H9 (cell line): ENCODE measurements around the gene MINDY4. TPM values are rescaled to one million over a fixed set of nuclear protein-coding genes. Genes with fewer than 3 reads are reported as not detected.

Source experiments
- DNase-seq: peaks from one replicate; pipeline ENCODE4 v3.0.0-alpha.2; 2017
- H2AFZ ChIP-seq: one replicate; pipeline ENCODE4 v1.6.1; 2013; ENCODE audit warnings: mild to moderate bottlenecking, low read length, control low read depth, moderate library complexity
- H2AK5ac ChIP-seq: 2 replicates; pipeline ENCODE4 v1.6.1; 2013; ENCODE audit warnings: low read length, control low read depth, mixed read lengths; ENCODE audit not compliant: insufficient read length
- H2BK120ac ChIP-seq: one replicate; pipeline ENCODE4 v1.6.1; 2013; ENCODE audit warnings: low read depth, mild to moderate bottlenecking, low read length, control low read depth, inconsistent platforms; ENCODE audit not compliant: poor library complexity, severe bottlenecking
- H2BK12ac ChIP-seq: 2 replicates; pipeline ENCODE4 v1.6.1; 2013; ENCODE audit warnings: low read length, control low read depth, mixed read lengths, low read depth; ENCODE audit not compliant: insufficient read length
- H2BK15ac ChIP-seq: 2 replicates; pipeline ENCODE4 v1.6.1; 2013; ENCODE audit warnings: low read depth, low read length, control low read depth
- H2BK20ac ChIP-seq: one replicate; pipeline ENCODE4 v1.6.1; 2013; ENCODE audit warnings: low read depth, mild to moderate bottlenecking, low read length, control low read depth, inconsistent platforms; ENCODE audit not compliant: poor library complexity, severe bottlenecking
- H2BK5ac ChIP-seq: 2 replicates; pipeline ENCODE4 v1.6.1; 2013; ENCODE audit warnings: low read length, control low read depth, mixed read lengths; ENCODE audit not compliant: insufficient read length
- H3K14ac ChIP-seq: 2 replicates; pipeline ENCODE4 v1.6.1; 2013; ENCODE audit warnings: low read length, control low read depth; ENCODE audit not compliant: insufficient read depth
- H3K18ac ChIP-seq: 2 replicates; pipeline ENCODE4 v1.6.1; 2013; ENCODE audit warnings: low read depth, mild to moderate bottlenecking, mixed read lengths, low read length, control low read depth; ENCODE audit not compliant: insufficient read length
- H3K23ac ChIP-seq: 2 replicates; pipeline ENCODE4 v1.6.1; 2013; ENCODE audit warnings: low read length, control low read depth, mixed read lengths, low read depth; ENCODE audit not compliant: insufficient read length
- H3K23me2 ChIP-seq: 2 replicates; pipeline ENCODE4 v1.6.1; 2013; ENCODE audit warnings: low read depth, mild to moderate bottlenecking, mixed read lengths, low read length, control low read depth; ENCODE audit not compliant: insufficient read length, poor library complexity, severe bottlenecking
- H3K27ac ChIP-seq: 2 replicates; pipeline ENCODE4 v1.5.1; 2013; ENCODE audit warnings: low read length, control low read depth, mixed read lengths, low read depth; ENCODE audit not compliant: insufficient read length
- H3K27me3 ChIP-seq: 2 replicates; pipeline ENCODE4 v1.6.1; 2013; ENCODE audit warnings: low read length, control low read depth, inconsistent platforms; ENCODE audit not compliant: insufficient read depth
- H3K4ac ChIP-seq: 2 replicates; pipeline ENCODE4 v1.6.1; 2013; ENCODE audit warnings: low read depth, mild to moderate bottlenecking, control low read depth, inconsistent platforms, low read length, moderate library complexity
- H3K4me1 ChIP-seq: 2 replicates; pipeline ENCODE4 v1.6.1; 2013; ENCODE audit warnings: low read length, control low read depth, inconsistent platforms; ENCODE audit not compliant: insufficient read depth
- H3K4me2 ChIP-seq: 2 replicates; pipeline ENCODE4 v1.6.1; 2013; ENCODE audit warnings: low read length, control low read depth, mixed read lengths; ENCODE audit not compliant: insufficient read length, insufficient read depth
- H3K56ac ChIP-seq: 2 replicates; pipeline ENCODE4 v1.6.1; 2013; ENCODE audit warnings: low read depth, mild to moderate bottlenecking, mixed read lengths, low read length, control low read depth; ENCODE audit not compliant: insufficient read length
- H3K79me1 ChIP-seq: 2 replicates; pipeline ENCODE4 v1.6.1; 2013; ENCODE audit warnings: low read depth, mild to moderate bottlenecking, moderate library complexity, low read length, control low read depth, inconsistent platforms; ENCODE audit not compliant: insufficient read depth, poor library complexity, severe bottlenecking
- H3K79me2 ChIP-seq: 2 replicates; pipeline ENCODE4 v1.6.1; 2013; ENCODE audit warnings: low read length, control low read depth, inconsistent platforms; ENCODE audit not compliant: insufficient read depth
- H3K9ac ChIP-seq: 2 replicates; pipeline ENCODE4 v1.6.1; 2013; ENCODE audit warnings: low read length, control low read depth, mixed read lengths; ENCODE audit not compliant: insufficient read length; ENCODE audit errors: extremely low read depth
- H3K9me3 ChIP-seq: one replicate; pipeline ENCODE4 v1.6.1; 2013; ENCODE audit warnings: low read depth, low read length, inconsistent platforms; ENCODE audit not compliant: control insufficient read depth
- H3T11ph ChIP-seq: one replicate; pipeline ENCODE4 v1.6.1; 2013; ENCODE audit warnings: mild to moderate bottlenecking, low read length, control low read depth, inconsistent platforms
- H4K20me1 ChIP-seq: one replicate; pipeline ENCODE4 v1.6.1; 2013; ENCODE audit not compliant: control insufficient read depth, insufficient read length, insufficient read depth
- H4K5ac ChIP-seq: 2 replicates; pipeline ENCODE4 v1.6.1; 2013; ENCODE audit warnings: low read depth, mild to moderate bottlenecking, mixed read lengths, low read length, control low read depth; ENCODE audit not compliant: insufficient read length
- H4K8ac ChIP-seq: replicated peaks from 2 replicates; pipeline ENCODE4 v1.6.1; 2013; ENCODE audit warnings: low read length, control low read depth, mixed read lengths, low read depth; ENCODE audit not compliant: insufficient read length
- H4K91ac ChIP-seq: 2 replicates; pipeline ENCODE4 v1.6.1; 2013; ENCODE audit warnings: low read depth, mild to moderate bottlenecking, moderate library complexity, mixed read lengths, low read length, control low read depth; ENCODE audit not compliant: insufficient read length
- H3K27ac Mint-ChIP-seq, 3 experiments: 2 replicates in 2 of 3; 3 replicates in 1 of 3; pipeline ENCODE4 v1.8.0; 2020 to 2021; ENCODE audit warnings: mixed read lengths in 3 of 3, mild to moderate bottlenecking in 1 of 3, moderate library complexity in 1 of 3
- H3K27me3 Mint-ChIP-seq: 2 replicates; pipeline ENCODE4 v1.8.0; 2021; ENCODE audit warnings: low read depth, mild to moderate bottlenecking, moderate library complexity, mixed read lengths
- H3K36me3 Mint-ChIP-seq, 3 experiments: 2 replicates in 2 of 3; 3 replicates in 1 of 3; pipeline ENCODE4 v1.8.0; 2020 to 2021; ENCODE audit warnings: low read depth in 3 of 3, mixed read lengths in 3 of 3; ENCODE audit not compliant: insufficient read depth in 1 of 3
- H3K4me1 Mint-ChIP-seq, 2 experiments: 2 replicates each; pipeline ENCODE4 v1.8.0; 2020; ENCODE audit warnings: mixed read lengths in 2 of 2
- H3K4me3 Mint-ChIP-seq, 2 experiments: 2 replicates in 1 of 2; 3 replicates in 1 of 2; pipeline ENCODE4 v1.8.0; 2020 to 2021; ENCODE audit warnings: mild to moderate bottlenecking in 2 of 2, mixed read lengths in 2 of 2, moderate library complexity in 1 of 2
- H3K9me3 Mint-ChIP-seq, 2 experiments: 2 replicates in 1 of 2; 3 replicates in 1 of 2; pipeline ENCODE4 v1.8.0; 2020; ENCODE audit warnings: mild to moderate bottlenecking in 2 of 2, mixed read lengths in 2 of 2, moderate library complexity in 1 of 2
- WGBS: extraction: QIAGEN DNeasy Blood & Tissue Kit; methylation state at CpG from one replicate; pipeline ENCODE4 v1.1.7; 2013; ENCODE audit warnings: missing lambda C conversion rate, low lambda C conversion rate, mixed read lengths; ENCODE audit not compliant: insufficient read length; ENCODE audit errors: extremely low coverage; 5-methylcytosine and 5-hydroxymethylcytosine counted together
- total RNA-seq: library from RNA; stranded (reverse); gene quantifications from 2 replicates; pipeline ENCODE4 v1.2.1, GENCODE V29; 2021
- TF ChIP-seq, protein P1 (sequence below): fragments of 200-600 bp; sonication (generic); conservative IDR thresholded peaks from 3 replicates; pipeline ENCODE4 v1.8.0; 2021; ENCODE audit warnings: antibody characterized with exemption, mild to moderate bottlenecking

MINDY4 gene
- total RNA-seq, 1 experiment from 2014 or later: 3.1 TPM

DNA sequence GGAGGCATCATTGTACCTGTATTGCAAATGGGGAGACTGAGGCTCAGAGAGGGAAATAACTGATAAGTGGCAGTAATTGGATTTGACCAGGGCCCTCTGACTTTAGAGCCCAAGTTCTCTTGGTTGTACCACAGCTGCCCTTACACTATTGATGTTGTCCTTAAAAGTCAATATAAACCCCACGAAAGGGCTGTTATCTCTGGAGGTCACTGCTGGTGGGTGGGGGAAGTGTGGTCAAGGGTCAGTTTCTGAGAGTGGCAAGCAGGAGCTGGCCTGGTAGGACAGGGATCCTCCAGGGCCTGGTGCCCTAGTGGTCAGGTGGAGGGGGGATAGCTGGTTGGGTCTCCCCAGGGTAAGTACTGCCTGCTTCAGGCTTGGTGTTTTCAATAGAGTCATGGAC is 96.3 kb downstream of the MINDY4 start:
- H3K9me3 Mint-ChIP-seq: no peaks in the 10 kb centered on the region
- Histone ChIP-seq H4K20me1 (no peaks in the 10 kb centered on the region), H3K4ac (no peak overlapping the region), H4K5ac (no peak overlapping the region), H3K9me3 (no peaks in the 10 kb centered on the region), H2BK20ac (no peak overlapping the region), H3K79me2 (no peaks in the 10 kb centered on the region), H2BK15ac (no peak overlapping the region), H2BK12ac (no peak overlapping the region), H2AFZ (no peak overlapping the region), H4K91ac (no peak overlapping the region), H2BK5ac (no peak overlapping the region), H2BK120ac (no peak overlapping the region), H3K23ac (no peak overlapping the region), H3T11ph (no peak overlapping the region), H4K8ac (no peak overlapping the region), H3K27me3 (no peaks in the 10 kb centered on the region), H3K23me2 (no peaks in the 10 kb centered on the region), H3K4me1 (no peaks in the 10 kb centered on the region), H3K27ac (no peak overlapping the region), H3K9ac (no peak overlapping the region), H2AK5ac (no peak overlapping the region), H3K56ac (no peak overlapping the region), H3K18ac (no peak overlapping the region), H3K4me2 (no peak overlapping the region), H3K79me1 (no peaks in the 10 kb centered on the region), H3K14ac (no peak overlapping the region)
- H3K4me1 Mint-ChIP-seq: peaks cover 2 to 4% of the 10 kb centered on the region in 2 experiments; a peak in 1 of 4 replicates
- WGBS: no CpG with 5 or more reads among the region's 1 CpG
- TF ChIP-seq, protein P1, sequence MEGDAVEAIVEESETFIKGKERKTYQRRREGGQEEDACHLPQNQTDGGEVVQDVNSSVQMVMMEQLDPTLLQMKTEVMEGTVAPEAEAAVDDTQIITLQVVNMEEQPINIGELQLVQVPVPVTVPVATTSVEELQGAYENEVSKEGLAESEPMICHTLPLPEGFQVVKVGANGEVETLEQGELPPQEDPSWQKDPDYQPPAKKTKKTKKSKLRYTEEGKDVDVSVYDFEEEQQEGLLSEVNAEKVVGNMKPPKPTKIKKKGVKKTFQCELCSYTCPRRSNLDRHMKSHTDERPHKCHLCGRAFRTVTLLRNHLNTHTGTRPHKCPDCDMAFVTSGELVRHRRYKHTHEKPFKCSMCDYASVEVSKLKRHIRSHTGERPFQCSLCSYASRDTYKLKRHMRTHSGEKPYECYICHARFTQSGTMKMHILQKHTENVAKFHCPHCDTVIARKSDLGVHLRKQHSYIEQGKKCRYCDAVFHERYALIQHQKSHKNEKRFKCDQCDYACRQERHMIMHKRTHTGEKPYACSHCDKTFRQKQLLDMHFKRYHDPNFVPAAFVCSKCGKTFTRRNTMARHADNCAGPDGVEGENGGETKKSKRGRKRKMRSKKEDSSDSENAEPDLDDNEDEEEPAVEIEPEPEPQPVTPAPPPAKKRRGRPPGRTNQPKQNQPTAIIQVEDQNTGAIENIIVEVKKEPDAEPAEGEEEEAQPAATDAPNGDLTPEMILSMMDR: no peak
- no peak for DNase-seq
- no peaks in the 10 kb centered on the region for H3K36me3 Mint-ChIP-seq
- no peak overlapping the region for H3K4me3 Mint-ChIP-seq
- H3K27ac Mint-ChIP-seq: no peak overlapping the region
- peaks cover 2% of the 10 kb centered on the region; the same call in 1 of the 2 replicates for H3K27me3 Mint-ChIP-seq
